ENCODE results near the gene SKOR2.

SKOR2 gene

DNA sequence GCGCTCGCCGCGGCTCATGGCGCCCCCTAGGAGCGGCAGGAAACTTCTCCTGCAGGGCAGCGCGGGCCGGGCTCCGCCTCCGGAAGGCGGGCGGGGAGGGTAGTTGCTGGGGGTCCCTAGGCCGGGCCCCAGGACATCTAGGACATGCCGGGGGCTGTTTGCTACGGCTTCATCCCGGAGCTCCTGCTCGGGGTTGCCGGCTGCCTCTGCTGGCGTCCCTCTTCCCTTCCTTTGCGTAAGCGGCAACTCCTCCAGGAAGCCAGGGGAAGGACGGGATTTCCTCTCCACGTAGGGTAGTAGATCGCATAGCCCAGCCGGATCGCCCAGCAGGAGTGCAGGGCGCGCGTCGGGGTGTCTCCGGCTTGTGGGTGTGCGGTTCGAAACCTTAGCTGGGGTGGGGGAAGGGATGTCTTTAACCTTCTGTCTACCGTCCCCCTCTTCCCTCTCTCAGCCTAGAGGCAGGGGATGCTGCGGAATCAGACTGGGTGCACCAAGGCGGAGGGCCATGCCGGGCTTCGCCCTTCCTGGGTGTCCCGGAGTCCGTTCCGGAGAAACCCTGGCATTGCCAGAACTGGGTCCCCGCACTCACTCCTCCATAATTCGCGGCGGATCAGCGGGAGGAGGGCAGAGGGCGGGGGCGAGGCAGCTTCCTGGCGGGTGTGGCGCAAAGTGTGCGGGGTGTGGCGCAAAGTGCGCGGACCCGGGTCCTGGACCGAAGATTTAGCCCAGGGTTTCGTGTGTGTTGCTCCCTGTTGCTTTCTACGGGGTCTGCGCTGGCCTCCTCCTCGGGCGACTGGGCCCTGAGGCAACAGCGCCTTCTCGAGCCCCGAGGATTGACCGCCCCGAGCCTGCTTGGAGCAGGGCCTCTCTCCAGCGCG, 12.2 kb upstream of the SKOR2 start:
- no peak for DNase-seq (ENCODE audit: low read depth)
- TF ChIP-seq, protein P1, sequence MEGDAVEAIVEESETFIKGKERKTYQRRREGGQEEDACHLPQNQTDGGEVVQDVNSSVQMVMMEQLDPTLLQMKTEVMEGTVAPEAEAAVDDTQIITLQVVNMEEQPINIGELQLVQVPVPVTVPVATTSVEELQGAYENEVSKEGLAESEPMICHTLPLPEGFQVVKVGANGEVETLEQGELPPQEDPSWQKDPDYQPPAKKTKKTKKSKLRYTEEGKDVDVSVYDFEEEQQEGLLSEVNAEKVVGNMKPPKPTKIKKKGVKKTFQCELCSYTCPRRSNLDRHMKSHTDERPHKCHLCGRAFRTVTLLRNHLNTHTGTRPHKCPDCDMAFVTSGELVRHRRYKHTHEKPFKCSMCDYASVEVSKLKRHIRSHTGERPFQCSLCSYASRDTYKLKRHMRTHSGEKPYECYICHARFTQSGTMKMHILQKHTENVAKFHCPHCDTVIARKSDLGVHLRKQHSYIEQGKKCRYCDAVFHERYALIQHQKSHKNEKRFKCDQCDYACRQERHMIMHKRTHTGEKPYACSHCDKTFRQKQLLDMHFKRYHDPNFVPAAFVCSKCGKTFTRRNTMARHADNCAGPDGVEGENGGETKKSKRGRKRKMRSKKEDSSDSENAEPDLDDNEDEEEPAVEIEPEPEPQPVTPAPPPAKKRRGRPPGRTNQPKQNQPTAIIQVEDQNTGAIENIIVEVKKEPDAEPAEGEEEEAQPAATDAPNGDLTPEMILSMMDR (IDR thresholded peaks at IDR 0.05; ENCODE audit: low read length, missing control alignments) = no peak
- H3K4me3 ChIP-seq (replicated peaks; ENCODE audit: low read depth, low read length) = no peak overlapping the region

DNA sequence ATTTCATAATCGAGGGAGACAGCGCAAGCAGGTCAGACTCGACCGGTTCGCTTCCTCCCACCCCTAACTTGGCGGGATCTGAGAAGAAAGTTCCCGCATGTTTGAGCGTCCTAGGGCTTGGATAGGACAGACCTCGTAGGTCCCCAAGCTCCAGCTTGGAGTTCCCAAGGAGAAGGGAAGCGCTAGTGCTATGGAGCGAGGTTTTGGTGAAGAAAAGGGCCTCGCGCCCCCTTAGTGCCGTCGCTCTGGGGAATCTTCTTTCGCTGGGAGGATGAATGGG, 11.6 kb upstream of the SKOR2 start:
- H3K4me3 ChIP-seq (replicated peaks; ENCODE audit: low read depth, low read length) = no peak overlapping the region
- TF ChIP-seq, protein P1 (IDR thresholded peaks at IDR 0.05; ENCODE audit: low read length, missing control alignments) = no peak
- no peak for DNase-seq (ENCODE audit: low read depth)

DNA sequence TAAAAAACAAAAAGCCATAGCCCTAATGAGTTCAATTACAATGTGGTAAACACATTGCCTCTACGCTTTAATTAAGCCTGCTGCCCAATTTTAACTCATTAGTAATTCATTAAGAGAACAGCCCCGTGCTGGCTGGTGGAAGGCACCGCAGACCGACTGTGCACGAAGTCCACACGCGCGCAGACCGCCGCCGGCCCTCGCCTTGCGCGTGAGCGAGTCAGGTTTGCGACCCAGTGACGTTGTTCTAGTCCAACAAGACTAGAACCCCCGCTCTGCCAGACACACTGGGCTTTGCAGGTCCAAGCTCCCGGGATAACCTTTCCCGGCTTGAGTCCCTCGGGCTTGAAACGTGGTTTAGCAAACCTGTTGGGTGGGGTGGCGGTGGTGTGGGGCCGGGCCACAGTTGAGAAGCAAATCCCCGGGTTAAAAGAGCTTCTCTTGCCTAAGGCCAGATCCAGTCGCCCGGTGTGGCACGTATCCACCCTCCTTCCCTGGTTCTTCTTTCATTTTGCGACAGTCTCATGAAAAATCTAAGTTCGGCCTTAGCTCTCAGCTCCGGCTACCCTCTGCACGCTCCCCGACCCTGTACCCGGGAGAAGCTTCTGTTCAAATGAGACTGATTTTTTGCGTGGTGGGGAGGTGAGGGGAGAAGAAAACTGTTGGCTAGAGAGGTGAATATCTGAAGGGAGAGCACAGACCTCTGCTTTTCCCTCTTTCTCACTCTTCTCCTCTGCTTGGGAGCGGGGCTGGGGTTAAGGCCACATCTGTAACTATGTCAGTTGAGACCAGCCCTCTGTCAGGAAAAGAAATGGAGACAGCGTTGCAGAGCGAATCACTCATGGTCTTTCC, 11.1 kb upstream of the SKOR2 start:
- H3K4me3 ChIP-seq (replicated peaks; ENCODE audit: low read depth, low read length) = no peak overlapping the region
- DNase-seq (ENCODE audit: low read depth) = no peak
- TF ChIP-seq, protein P1 (IDR thresholded peaks at IDR 0.05; ENCODE audit: low read length, missing control alignments) = no peak

DNA sequence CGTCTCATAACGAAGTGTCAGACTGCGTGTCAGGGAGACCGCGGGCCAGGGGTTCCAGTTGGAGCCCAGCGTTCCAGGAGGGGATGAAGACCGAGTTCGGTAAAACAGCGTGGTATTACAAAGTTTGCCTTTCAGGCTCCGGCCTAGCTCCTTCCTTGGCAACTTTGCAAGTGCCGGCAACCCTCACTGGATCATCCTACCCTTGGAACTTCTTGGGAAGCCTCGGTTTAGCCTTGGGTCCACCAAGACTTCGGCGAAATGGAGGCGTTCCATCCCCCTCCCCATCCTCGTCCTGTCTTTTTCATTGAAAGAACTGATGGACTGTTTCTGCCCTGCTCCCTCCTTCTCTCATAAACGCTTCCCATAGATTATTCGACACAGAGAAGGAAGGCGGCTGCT, 10.4 kb upstream of the SKOR2 start:
- no peak for DNase-seq (ENCODE audit: low read depth)
- H3K4me3 ChIP-seq (replicated peaks; ENCODE audit: low read depth, low read length) = no peak overlapping the region
- TF ChIP-seq, protein P1 (IDR thresholded peaks at IDR 0.05; ENCODE audit: low read length, missing control alignments) = no peak

DNA sequence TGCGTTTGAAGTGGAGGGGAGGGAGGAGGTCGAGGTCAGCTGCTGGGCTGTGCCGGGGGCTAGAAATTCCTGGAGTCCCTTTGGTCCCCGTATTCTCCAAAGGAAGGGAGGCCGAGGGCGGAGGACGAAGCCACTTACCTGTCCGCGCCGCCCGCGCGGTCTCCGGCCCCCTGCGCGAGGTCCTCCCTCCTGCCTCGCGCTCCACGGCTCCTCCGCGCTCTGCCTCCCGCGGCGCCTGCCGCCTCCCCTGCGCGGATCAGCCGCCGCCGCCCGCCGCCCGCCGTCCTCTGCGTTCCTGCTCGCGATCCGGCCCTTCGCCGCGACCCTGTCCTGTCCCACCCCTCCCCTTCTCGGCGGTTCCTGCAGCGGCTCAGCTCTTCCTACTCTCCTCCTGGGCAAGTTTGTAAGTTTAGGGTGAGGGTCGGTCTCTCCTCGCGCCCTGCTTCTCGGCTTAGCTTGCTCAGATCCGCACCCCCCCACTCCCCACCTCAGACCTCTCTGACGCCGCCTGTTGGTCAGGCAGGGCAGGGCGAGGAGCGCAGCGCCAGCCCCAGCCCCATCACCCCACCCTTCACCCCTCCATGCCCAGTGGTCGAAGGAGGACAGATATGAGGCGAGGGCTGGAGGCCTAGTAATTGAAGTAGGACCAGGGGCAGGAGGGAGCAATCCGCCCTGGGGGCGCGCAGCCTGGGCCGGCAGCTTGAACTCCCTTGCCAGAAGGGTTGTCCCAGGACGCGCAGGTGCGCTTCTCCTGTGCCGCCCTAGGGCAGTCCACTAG, 9.7 kb upstream of the SKOR2 start:
- no peak overlapping the region for H3K4me3 ChIP-seq (replicated peaks; ENCODE audit: low read depth, low read length)
- no peak for DNase-seq (ENCODE audit: low read depth)
- TF ChIP-seq, protein P1 (IDR thresholded peaks at IDR 0.05; ENCODE audit: low read length, missing control alignments) = no peak

DNA sequence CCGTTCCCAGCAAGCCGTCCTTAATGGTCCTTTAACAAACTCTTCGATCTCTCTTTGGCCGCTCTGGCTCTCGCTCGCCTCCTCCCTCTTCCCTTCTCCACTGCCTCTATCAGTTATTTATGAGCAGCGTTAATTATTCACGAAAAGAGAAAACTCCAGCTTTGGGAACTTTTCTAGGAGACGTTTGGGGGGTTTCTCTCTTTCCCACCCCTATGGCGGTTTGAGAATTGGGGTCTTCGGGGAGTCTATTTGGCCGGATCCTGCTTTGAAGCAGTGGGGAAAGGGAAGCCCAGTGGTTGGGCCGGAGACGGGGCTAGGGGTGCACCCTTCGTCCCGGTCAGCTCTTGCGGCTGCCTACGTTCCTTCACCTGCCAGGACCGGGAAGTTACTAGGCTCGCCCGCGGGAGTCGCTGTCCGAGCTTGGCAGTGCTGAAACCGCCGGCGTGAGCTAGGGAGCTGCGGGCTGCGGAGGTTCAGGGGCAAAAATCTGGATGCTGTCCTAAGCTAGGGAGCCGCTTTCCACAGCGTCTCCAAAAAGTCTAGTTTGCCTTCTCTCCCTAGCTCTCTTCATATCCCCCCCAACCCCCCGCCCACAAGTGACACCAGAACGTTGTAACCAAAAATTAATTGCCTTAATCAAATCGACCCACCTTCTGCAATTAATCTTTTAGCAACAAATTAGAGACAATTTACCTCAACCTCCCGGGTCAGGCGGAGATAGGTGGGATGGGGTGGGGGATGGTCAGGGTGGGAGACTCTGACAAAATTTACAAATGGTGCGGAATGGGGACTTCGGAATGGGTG, 8.9 kb upstream of the SKOR2 start:
- DNase-seq (ENCODE audit: low read depth) = peak; percentile 50
- H3K4me3 ChIP-seq (replicated peaks; ENCODE audit: low read depth, low read length) = no peak overlapping the region
- TF ChIP-seq, protein P1 (IDR thresholded peaks at IDR 0.05; ENCODE audit: low read length, missing control alignments) = no peak

All from fibroblast of pulmonary artery (primary cell).